K562 (cell line): ENCODE results near the gene GINS2. TPM values are rescaled to one million over a fixed set of nuclear protein-coding genes. Genes with fewer than 3 reads are reported as not detected.

ENCODE experiments used
- ATAC-seq: fragments of 200-7000 bp; cut with Tn5 transposase; 3 replicates; pipeline ENCODE4 v1.9.1; 2020; ENCODE audit warnings: moderate library complexity
- BruUV-seq: library from RNA; stranded (reverse); fragments of 400-500 nt; replicated peaks from 2 replicates; lab custom pipeline; 2021; lab: Mats Ljungman, UMichigan
- CTCF ChIA-PET: fragments of 300-600 bp; formaldehyde crosslinking; extraction: SDS; loops from one replicate; lab custom pipeline; 2021; ENCODE audit warnings: low intra/inter-chr PET ratio; lab: Yijun Ruan, JAX
- POLR2A ChIA-PET: fragments of 300-600, 350-650 bp; sonication (Branson Sonifier 250); formaldehyde crosslinking; extraction: SDS; loops from one replicate; lab custom pipeline; 2021; ENCODE audit warnings: antibody characterized with exemption, inconsistent platforms; lab: Yijun Ruan, JAX
- DNase-seq, 4 experiments: peaks; one replicate each; pipeline versions ENCODE4 v3.0.0 to v3.0.0-alpha.2; 2011 to 2018; ENCODE audit warnings: low spot score in 3 of 4, mixed read lengths in 3 of 4; ENCODE audit errors: extremely low read depth in 1 of 4
- FAIRE-seq: peaks from 2 replicates; lab custom pipeline; 2011; peaks lifted over from hg19 to GRCh38; lab: Jason Lieb, UNC
- H2AFZ ChIP-seq: 2 replicates; pipeline ENCODE4 v1.6.0; 2011; ENCODE audit warnings: low read depth, low read length, control low read depth, inconsistent platforms
- H3K27ac ChIP-seq: fragments of 200-600 bp; 3 replicates; pipeline ENCODE4 v1.8.0; 2011; ENCODE audit warnings: low read depth, mild to moderate bottlenecking, control low read depth, inconsistent platforms, low read length, moderate library complexity, mixed read lengths; ENCODE audit errors: extremely low read depth
- H3K27me3 ChIP-seq, 2 experiments: fragments of 300-600 bp in 1 of 2; 2 replicates in 1 of 2; 3 replicates in 1 of 2; pipeline versions ENCODE4 v1.6.0 to v1.8.0; 2011; ENCODE audit warnings: inconsistent platforms in 2 of 2, low read length in 2 of 2, mild to moderate bottlenecking in 1 of 2, mixed read lengths in 1 of 2, moderate library complexity in 1 of 2; ENCODE audit not compliant: control insufficient read depth in 2 of 2, insufficient read depth in 2 of 2
- H3K36me3 ChIP-seq: fragments of 300-600 bp; 3 replicates; pipeline ENCODE4 v1.8.0; 2011; ENCODE audit warnings: mild to moderate bottlenecking, low read length, inconsistent platforms; ENCODE audit not compliant: control insufficient read depth, insufficient read depth
- H3K4me1 ChIP-seq, 2 experiments: fragments of 200-600 bp in 1 of 2; replicated peaks in 1 of 2; 2 replicates in 1 of 2; 3 replicates in 1 of 2; pipeline versions ENCODE4 v1.5.1 to v1.8.0; 2011; ENCODE audit warnings: inconsistent platforms in 2 of 2, low read length in 2 of 2, mild to moderate bottlenecking in 1 of 2, mixed read lengths in 1 of 2, moderate library complexity in 1 of 2; ENCODE audit not compliant: control insufficient read depth in 2 of 2, insufficient read depth in 2 of 2
- H3K4me2 ChIP-seq: 2 replicates; pipeline ENCODE4 v1.6.1; 2011; ENCODE audit warnings: low read length, control low read depth, inconsistent platforms, mixed read lengths; ENCODE audit not compliant: insufficient read depth
- H3K4me3 ChIP-seq: fragments of 200-600 bp; sonication (generic), shearing (Covaris generic); 2 replicates; pipeline ENCODE4 v1.5.1; 2016; ENCODE audit warnings: control low read depth, inconsistent platforms
- H3K79me2 ChIP-seq: fragments of 200-600 bp; 3 replicates; pipeline ENCODE4 v1.8.0; 2011; ENCODE audit warnings: low read length, inconsistent platforms; ENCODE audit not compliant: control insufficient read depth, insufficient read depth
- H3K9ac ChIP-seq, 2 experiments: 2 replicates each; pipeline versions ENCODE4 v1.6.0 to v1.6.1; 2011; ENCODE audit warnings: low read depth in 2 of 2, low read length in 2 of 2, control low read depth in 1 of 2, inconsistent platforms in 1 of 2, mild to moderate bottlenecking in 1 of 2, mixed read lengths in 1 of 2; ENCODE audit not compliant: insufficient read depth in 1 of 2
- H3K9me1 ChIP-seq: one replicate; pipeline ENCODE4 v1.6.0; 2011; ENCODE audit warnings: inconsistent platforms, mild to moderate bottlenecking, low read length, moderate library complexity; ENCODE audit not compliant: control insufficient read depth, insufficient read depth
- H3K9me3 ChIP-seq: replicated peaks from 2 replicates; pipeline ENCODE4 v1.5.1; 2011; ENCODE audit warnings: low read depth, low read length, inconsistent platforms; ENCODE audit not compliant: control insufficient read depth, insufficient read depth
- H4K20me1 ChIP-seq: replicated peaks from 2 replicates; pipeline ENCODE4 v1.6.1; 2011; ENCODE audit warnings: low read length, inconsistent platforms, mixed read lengths; ENCODE audit not compliant: control insufficient read depth, insufficient read depth
- ETS2 ChIP-seq: IDR thresholded peaks from 2 replicates; pipeline ENCODE4 v1.6.1; 2016; ENCODE audit warnings: borderline replicate concordance, missing genetic modification characterization, mild to moderate bottlenecking, moderate library complexity, missing compliant biosample characterization; ENCODE audit not compliant: poor library complexity, severe bottlenecking
- NCOA1 ChIP-seq: fragments of 450-650 bp; IDR thresholded peaks from 2 replicates; pipeline ENCODE4 v1.6.1; 2016; ENCODE audit warnings: low read depth
- RB1 ChIP-seq: fragments of 450-650 bp; IDR thresholded peaks from 2 replicates; pipeline ENCODE4 v1.6.1; 2017; ENCODE audit warnings: low read depth, mild to moderate bottlenecking
- SMC3 ChIP-seq: conservative IDR thresholded peaks from 2 replicates; pipeline ENCODE4 v1.6.1; 2011; ENCODE audit warnings: low read depth, low read length, improper control_type of control experiment; ENCODE audit not compliant: insufficient read depth
- ZFP1 ChIP-seq: fragments of 450-650 bp; formaldehyde crosslinking; IDR thresholded peaks from 2 replicates; pipeline ENCODE4 v1.4.0; 2020; ENCODE audit warnings: mild to moderate bottlenecking, mixed read lengths
- WGBS: fragments of 100-300 bp; shearing (Covaris generic); methylation state at CpG from one replicate; pipeline ENCODE4 v1.1.6; 2016; ENCODE audit warnings: low coverage, mixed read lengths; ENCODE audit not compliant: insufficient coverage; ENCODE audit errors: missing lambda C conversion rate; 5-methylcytosine and 5-hydroxymethylcytosine counted together
- in situ Hi-C: fragments of 300-500 bp; cut with MboI; formaldehyde crosslinking; loops from 4 replicates; pipeline ENCODE4 v1.15.0; 2018; ENCODE audit warnings: inconsistent platforms, mixed read lengths
- intact Hi-C: fragments of 100-400 bp; cut with micrococcal nuclease; formaldehyde crosslinking; loops from 2 replicates; pipeline ENCODE4 v1.14.2; 2022
- polyA plus RNA-seq, 8 experiments: library from polyadenylated mRNA; depleted of rRNA in 4 of 8; stranded (reverse) in 5 of 8; unstranded in 3 of 8; fragments of >200 nt; fragmentation: Nextera tagmentation in 2 of 8; fragmentation: Illumina TruSeq in 1 of 8; extraction: Ambion mirVana in 2 of 8; extraction: Trizol in 1 of 8; gene quantifications; 2 replicates each; pipeline versions ENCODE4 v1.2.1 to v1.2.3, GENCODE V29; 2011 to 2014; ENCODE audit warnings: inconsistent platforms in 1 of 8, missing spikeins in 1 of 8
- total RNA-seq, 7 experiments: library from RNA; depleted of rRNA in 6 of 7; stranded (reverse); fragments of >200 nt in 6 of 7; fragmentation: Illumina TruSeq in 2 of 7; extraction: Trizol in 2 of 7; gene quantifications; 2 replicates each; pipeline versions ENCODE4 v1.2.1 to v1.2.3, GENCODE V29; 2011 to 2021; ENCODE audit warnings: low replicate concordance in 1 of 7
- TF ChIP-seq, protein P1 (sequence below): fragments of 450-650 bp; formaldehyde crosslinking; IDR thresholded peaks from 2 replicates; pipeline ENCODE4 v1.4.0; 2020; ENCODE audit warnings: mild to moderate bottlenecking, mixed read lengths
- TF ChIP-seq, protein P2 (sequence below): fragments of 250-450 bp; sonication (Bioruptor Pico); IDR thresholded peaks from 2 replicates; pipeline ENCODE4 v1.4.0; 2020; ENCODE audit warnings: borderline replicate concordance

Gene GINS2
- total and polyA plus RNA-seq, 9 of the 15 experiments (the other 6 are each of a cell fraction or from before 2014, with no cell fraction given) = 40.4 to 76.2 (median 44.6) TPM

DNA sequence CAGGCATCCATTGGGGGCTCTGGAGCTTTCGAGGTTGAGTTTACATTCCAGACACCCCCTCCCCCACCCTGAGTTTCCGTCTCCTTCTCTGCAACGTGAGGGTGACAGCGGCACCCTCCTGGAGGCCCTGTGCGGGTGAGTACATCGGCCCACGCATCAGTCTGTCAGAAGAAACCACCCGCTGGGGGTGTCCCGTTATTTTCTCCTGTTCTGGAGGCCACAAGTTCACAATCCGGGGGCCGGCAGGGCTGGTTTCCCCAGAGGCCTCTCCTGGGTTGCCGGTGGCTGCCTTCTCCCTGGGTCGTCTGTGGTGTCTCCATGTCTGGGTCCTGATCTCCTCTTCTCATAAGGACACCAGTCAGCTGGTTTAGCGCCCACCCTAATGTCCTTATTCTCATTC lies 39.9 kb downstream of the GINS2 start:
- Histone ChIP-seq H3K9ac (no peak overlapping the region), H3K4me3 (no peak overlapping the region), H3K4me1 (peaks cover 9 to 87% of the 10 kb centered on the region in 2 experiments; a peak in 4 of 5 replicates), H3K79me2 (peaks cover 81% of the 10 kb centered on the region), H4K20me1 (peaks cover 60% of the 10 kb centered on the region), H3K9me3 (no peaks in the 10 kb centered on the region), H3K27me3 (no peaks in the 10 kb centered on the region), H3K4me2 (no peak overlapping the region), H3K9me1 (peaks cover 16% of the 10 kb centered on the region), H3K27ac (no peak overlapping the region), H2AFZ (no peak overlapping the region), H3K36me3 (peaks cover 94% of the 10 kb centered on the region)
- FAIRE-seq (no peak), ATAC-seq (no peak), DNase-seq (no peak)
- 70% methylated on average over 14 of the region's 14 CpGs for WGBS
- POLR2A ChIA-PET = interaction anchor here (0.7 to 2.0 kb wide), 3 partner anchors 10 to 41 kb away, joined by 3 to 9 read pairs (median 5); no protein-coding TSS in a partner anchor
- no TSS peak for BruUV-seq
- in situ Hi-C loops = no loop called here
- TF ChIP-seq, protein P1, sequence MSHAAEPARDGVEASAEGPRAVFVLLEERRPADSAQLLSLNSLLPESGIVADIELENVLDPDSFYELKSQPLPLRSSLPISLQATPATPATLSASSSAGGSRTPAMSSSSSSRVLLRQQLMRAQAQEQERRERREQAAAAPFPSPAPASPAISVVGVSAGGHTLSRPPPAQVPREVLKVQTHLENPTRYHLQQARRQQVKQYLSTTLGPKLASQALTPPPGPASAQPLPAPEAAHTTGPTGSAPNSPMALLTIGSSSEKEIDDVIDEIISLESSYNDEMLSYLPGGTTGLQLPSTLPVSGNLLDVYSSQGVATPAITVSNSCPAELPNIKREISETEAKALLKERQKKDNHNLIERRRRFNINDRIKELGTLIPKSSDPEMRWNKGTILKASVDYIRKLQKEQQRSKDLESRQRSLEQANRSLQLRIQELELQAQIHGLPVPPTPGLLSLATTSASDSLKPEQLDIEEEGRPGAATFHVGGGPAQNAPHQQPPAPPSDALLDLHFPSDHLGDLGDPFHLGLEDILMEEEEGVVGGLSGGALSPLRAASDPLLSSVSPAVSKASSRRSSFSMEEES = no peak
- TF ChIP-seq ZFP1 (no peak), ETS2 (tag) (no peak), NCOA1 (no peak), RB1 (no peak), SMC3 (no peak)
- TF ChIP-seq, protein P2, sequence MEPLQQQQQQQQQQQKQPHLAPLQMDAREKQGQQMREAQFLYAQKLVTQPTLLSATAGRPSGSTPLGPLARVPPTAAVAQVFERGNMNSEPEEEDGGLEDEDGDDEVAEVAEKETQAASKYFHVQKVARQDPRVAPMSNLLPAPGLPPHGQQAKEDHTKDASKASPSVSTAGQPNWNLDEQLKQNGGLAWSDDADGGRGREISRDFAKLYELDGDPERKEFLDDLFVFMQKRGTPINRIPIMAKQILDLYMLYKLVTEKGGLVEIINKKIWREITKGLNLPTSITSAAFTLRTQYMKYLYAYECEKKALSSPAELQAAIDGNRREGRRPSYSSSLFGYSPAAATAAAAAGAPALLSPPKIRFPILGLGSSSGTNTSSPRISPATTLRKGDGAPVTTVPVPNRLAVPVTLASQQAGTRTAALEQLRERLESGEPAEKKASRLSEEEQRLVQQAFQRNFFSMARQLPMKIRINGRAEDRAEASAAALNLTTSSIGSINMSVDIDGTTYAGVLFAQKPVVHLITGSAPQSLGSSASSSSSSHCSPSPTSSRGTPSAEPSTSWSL = no peak
- CTCF ChIA-PET = no interaction called here
- intact Hi-C loops = no loop called here
